ENCODE results near the gene LRRC32.

The LRRC32 gene

DNA sequence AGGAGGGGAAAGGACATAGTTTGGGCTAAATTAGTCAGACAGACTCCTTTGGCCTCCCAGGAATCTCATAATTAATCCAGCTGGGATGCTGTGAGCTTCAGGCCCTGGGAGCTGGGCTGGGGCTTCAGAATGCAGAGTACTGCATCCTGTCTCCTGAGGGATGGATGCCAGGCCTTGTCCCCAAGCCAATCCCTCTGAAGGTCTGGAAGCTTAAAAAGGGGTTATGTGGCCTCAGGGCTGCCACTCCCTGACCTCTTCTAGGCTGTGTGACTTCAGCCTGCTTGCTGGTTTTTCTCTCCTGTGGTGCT, 6.9 kb upstream of the LRRC32 start:
- no peak for DNase-seq

DNA sequence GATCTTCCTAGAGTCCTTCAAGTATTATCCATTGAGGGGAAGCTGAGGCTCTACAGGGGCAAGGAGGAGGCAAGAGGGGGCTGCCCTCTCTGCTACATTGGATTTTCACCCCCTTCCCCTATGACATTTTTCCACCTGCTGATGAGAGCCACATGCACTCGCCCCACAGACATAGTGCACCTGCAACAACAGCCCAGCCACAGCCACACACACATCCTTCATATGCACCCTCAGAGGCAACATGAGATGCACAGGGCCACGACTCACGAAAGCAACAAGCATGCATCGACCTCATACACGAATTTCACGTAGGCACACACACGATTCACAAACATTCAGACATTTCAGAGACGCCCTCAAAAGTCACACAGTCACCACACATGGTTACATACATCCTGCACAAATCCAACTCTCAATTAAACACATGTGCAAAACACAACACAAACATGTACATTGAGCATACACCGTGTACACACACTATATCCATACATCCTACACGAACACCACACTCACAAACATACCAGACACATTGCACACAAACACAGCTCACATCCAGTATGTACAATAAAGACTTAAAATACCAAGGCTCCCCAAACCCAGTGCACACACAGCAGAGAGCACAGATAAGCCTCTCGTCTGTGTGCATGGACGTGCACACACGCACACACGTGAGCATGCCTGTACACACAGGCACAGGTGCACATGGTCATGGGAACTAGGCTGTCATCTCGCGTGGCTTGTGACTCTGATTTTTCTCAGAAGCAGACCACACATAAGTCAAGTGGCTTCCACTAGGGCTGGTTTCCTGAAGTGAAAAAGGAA, 6.3 kb upstream of the LRRC32 start:
- DNase-seq = no peak

DNA sequence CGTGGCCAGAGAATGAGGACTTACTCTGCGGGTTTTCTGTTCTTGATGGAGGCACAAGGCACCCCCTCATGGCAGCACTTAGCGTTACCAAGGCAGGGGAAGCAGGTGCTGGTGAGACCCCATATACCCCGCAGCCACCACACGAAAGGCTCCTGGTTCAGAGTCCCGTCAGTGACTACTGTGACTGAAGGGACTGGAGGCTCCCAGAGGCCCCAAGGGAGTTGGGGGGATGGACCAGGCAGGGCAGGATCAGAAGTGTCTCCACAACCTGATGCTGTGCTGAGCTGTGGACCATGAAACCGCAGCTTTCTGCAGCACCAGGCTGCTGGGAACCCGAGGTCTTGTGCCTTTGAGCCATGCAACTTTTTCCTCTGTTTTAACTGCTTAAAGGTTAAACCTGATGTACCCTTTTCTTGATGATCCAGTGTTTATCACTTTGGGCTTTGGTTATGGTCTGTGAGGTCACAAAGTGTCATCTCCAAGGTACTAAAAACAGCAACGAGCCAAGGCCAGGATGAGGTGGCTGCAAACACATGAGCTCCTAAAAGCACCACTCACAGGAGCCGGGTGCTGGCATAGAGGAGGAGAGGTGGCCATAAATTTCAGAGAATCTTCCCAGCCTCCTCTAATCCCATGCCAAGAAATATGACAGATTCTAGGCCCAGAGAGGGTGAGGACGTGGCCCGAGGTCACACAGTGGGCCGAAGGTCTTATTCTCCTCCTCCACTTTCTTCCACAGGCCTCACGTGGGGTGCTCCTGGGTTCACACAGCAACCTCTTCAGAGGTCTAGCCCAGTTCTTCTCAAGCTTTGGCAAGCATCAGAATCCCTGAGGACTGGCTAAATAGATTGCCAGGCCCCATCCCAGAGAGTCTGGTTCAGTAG, 4.2 kb upstream of the LRRC32 start:
- DNase-seq = no peak

DNA sequence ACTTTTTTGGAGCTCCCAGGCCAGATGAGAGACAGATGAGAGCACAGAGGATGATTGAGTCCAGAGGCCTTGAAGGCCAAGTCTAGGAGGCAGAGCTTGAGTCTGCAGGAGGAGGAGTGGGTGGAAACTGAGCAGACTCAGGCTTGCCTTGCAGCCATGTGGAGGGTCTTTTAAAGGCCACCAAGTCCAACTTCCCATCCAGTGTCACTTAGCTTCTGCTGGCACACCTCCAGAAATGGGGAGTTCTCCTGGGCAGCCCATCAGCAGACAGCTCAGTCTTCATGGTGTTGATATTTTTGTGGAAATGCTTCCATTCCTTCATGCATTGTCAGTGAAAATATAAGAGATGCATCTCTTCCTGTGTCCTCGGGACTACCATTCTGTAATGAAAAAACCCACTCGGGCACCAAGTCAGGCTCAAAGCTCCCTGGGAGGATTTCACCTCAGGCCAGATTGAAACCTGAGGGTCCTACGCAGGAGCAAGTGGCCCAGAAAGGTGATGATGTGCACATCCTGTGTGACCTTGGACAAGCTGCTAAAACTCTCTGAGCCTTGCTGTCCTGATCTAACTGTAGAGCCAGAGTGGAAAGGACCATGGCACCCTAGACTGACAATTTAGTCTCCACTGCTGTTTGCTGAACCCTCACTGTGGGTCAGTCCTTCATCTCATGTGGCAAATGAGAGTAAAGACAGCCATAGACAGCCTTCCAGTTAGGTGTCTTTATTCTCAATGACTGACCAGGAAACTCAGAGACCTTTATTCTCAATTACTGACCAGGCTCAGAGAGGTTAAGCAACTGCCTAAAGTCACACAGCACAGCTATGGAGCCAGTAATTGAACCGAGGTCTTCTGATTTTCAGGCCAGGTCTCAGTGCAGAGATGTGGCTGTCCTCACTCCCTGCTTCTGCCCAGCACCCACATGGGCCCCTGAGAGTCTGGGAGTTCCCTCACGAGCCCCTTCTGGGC, 2.9 kb upstream of the LRRC32 start:
- no peak for DNase-seq

DNA sequence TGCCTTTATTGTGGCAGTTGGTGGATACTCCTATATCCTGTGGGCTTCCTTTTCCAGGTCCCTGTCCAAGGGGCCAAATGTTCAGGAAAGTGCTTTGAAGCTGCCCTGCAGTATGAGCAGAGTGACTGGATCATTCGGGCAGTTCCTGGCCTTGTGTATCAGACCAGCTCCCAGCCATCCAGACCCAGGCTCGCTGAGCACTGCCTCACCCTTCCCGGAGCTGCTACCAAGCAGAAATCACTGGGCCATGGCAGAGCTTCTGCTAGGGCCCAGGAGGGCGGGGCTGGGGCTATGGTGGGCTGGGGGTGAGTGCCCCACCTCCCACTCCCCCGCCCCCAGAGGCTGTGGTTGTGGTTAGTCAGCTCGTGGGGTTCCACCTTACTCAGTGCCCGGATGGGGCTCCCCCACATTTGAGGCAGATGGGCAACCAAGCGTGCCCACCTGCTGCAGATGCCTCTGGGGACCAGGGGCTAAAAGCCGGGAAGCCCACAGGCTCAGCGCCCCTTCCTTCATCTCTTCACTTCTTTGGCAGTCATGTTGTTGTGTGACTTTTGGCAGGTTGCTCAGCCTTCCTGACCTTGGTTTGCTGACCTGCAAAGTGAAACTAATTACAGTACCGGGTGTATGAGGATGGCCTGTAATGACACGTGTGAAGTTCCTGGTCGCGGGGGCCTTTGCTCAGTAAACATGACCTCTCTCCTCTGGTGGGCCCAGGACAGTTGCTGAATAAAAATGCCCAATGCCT, 2.1 kb upstream of the LRRC32 start:
- DNase-seq = peak; percentile 39

DNA sequence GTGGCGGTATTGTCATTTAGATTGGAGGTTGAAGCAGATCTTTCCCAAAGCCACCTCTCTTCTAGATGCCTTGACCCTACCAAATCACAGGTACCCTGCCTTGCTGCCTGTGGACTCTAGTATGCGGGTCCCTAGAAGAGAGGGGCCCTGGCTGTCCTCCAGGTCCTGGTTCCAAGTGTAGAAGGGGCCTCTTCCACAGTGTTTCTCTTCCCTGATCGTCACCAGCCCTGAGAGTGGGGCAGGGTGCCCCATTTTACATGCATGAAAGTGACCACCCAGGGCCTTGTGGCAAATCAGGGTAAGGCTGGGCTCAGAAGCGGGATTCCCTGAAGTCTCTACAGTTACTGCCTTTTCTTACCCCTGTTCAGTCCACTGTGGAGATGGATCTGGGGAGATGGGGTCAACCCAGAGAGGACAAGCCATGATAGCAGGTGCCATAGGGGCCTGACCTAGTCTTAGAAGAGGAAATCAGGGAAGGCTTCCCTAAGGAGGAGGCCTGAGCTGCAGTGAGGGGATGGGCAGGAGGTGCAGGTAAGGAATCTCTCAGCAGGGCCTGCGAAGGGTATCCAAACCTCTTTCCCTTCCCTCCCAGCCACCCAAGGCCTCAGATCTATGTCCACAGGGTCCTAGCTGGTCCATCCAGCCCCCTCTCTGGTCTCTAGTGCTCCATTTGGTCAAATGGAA, 1.2 kb upstream of the LRRC32 start:
- no peak for DNase-seq

DNA sequence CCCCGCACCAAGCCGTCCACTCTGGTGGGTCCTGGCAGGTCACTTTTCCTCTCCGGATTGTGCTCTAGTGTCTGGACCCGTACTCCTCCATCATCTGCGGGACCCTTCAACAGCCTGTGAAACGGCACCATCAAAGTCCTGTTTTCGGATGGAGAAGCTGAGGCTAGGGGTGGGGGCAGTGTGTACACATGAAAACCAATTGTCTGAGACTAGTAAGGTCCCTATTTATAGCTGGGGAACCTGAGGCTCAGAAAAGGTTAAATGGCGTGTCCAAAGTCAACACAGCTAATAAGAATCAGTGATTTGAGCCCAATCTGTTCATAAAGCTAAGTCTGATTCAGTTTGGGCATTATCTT, 668 bp upstream of the LRRC32 start:
- DNase-seq = no peak

DNA sequence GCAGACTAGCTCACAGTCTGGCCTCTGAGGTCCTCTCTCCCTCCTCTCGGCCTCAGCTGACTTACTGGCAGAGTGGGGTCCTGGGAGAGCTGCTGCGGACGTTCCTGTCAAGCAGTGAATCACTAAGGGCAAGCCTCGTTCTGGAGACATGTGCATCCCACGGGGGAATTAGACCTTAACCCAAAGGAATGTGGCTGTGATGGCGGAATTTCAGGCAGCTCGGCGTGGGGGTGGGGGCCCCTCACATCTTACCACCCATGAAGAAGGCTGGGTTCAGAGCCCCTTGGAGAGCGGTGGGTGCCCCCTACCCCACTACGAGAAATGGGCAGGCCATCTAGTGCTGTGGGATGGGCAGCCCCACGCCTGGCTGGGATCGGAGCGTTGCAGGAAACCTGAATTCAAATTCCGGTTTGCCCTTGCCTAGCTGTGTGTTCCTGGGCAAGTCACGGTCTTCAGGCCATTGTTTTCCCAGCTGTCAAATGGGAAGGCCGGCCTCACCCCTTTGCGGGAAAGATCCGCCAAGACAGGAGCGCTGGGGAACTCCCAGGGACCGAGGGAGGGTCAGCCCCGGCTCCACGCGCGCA, 554 bp downstream of the LRRC32 start:
- DNase-seq = no peak

DNA sequence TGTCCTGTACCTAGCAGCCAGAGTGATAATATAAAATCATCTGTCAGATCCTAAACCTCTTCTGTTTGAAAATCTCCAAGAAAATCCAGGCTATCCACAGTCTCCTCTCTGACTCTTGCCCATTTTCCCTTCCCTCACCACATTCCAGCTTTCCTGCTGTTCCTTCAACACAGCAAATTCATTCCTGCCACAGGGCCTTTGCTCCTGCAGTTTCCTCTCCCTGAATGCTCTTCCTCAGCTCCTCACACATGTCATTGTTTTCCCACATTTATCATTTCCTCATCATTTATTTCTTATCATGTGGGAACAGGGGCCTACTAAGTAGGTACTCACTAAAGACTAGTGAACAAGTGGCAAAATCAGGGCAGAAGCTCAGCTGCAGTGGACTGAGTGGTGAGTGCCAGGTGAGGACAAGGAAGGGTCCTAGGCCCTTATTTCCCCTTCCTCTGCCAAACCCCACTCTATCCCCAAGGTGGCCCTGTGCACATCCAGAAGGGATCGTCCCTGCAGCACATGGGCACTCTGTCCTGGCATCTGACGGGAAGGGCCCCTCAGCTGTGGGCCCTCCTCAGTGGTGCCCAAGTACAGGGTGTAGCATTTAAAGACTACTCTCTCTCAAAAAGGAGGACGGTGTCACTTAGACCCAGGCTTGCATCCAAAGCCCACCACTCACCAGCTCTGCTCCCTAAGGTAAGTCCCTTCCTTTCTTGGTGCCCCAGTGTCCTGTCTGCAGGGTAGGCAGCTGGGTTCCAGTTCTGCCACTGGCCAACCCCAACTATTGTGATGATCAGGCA, 2.0 kb downstream of the LRRC32 start:
- DNase-seq = no peak

DNA sequence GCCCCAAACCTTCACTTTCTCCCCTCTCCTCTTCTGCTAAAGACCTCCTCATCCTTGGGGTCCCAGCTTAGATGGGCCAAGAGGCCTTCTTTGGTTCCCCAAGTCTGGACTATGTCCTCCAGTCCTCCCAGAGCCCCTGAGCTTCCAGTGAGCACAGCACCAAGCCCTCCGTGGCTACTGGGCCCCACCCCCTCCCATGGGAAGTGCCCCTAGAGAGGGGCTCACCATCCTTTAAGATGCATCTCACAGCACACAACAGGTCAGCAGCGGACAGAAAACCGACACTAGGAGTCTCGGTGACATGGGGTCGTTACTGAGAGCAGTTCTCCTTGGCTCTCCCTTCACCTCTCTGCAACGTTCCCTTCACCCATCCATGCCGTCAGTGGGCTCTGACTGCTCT, 2.7 kb downstream of the LRRC32 start:
- no peak for DNase-seq

DNA sequence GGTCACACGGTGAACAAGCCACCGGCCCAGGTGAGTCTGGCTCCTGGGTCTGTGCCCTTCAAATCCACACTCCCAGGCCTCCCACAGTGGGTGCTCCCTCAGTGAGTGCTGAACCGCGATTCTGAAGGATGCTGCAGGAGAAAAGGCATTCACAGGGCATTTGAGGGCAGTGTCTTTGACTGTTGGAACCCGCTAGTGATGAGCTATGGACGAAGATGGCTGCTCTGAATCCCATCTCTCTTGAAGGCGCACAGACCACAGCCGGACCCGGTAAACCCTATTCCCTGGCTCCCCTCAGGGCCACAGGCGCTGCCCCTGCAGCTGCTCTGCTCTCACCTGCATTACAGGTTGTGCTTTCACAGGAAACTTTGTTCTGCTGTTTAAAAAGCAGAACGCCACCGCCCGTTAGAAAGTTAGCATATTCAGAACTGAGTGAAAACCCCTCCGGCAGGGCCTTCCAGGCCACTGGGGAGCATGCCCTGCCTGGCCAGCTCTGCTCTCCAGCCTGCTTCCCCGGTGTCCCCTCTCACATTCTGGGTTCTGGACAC, 3.2 kb downstream of the LRRC32 start:
- no peak for DNase-seq

DNA sequence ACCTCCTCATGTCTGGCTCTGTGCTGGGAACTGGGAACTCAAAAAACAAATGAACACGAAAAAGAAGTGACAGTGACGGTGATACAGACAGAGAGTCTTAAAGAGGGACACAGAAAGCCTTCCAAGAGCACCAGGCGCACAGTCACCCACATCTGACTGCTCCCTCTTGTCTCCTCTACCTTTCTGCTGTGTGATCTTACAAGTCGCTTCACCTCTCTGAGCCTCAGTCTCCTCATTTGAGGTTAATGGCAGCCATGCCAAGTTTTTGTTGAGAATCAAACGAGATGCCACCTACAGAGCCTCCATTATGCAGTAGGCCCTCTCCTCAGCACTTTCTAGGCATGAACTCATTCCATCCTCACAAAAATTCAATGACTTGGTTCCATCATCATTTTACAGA, 3.7 kb downstream of the LRRC32 start:
- DNase-seq = no peak

DNA sequence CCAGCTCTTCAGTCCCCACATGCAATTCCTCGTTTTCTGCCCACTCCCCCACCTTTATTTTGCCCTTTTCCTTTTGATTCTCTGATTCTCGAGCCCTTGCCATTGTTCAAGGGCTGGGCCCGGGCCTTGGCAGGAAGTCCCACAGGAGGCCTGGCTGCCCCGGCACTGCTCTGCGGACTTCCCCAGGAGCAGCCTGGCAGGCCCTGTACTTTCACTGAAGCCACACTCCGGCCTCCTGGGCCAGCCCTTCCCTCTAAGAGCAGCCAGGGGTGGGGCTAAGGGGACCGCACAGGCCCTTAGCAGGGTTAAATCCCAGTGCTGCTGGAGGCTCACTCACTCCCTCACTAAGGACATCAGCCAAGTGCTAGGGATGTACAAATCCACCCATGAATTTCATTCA, 4.1 kb downstream of the LRRC32 start:
- no peak for DNase-seq

DNA sequence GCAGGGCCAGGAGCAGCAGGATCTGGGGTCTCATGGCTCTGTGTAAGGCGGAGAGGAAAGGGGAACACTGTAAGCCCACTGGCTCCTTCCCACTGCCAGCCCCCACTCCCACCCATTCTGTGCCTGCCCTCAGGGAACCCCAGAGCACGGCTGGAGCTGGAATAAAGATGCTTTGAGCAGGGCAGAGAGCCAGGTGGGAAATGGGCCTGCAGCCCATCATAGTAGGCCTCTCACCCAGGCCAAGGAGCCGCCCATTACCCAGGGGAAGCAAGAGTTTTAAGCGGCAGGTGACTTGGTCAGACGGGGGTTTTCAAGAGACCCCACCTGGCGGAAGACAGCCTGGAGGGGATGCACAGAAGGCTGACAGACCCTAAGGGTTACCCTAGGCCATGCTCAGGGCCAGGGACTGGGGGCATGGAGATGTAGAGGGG, 4.6 kb downstream of the LRRC32 start:
- no peak for DNase-seq

DNA sequence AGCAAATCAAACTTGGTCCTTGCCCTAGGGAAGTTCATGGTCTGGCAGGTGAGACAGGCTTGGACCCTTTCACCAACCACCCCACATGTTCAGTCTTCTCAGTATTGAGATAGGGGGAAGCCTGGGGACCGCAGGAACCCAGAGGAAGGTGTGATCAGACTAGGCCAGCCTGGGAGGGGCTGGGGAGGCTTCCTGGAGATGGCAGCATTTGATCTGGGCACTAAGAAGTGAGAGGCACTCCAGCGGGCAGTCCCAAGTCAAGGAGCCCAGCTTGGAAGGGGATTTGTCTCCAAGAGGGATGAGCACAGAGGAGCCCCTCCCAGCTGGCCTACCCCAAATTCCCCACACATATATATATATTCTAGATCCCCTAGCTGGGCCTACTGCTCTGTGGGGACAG, 5.4 kb downstream of the LRRC32 start:
- no peak for DNase-seq

DNA sequence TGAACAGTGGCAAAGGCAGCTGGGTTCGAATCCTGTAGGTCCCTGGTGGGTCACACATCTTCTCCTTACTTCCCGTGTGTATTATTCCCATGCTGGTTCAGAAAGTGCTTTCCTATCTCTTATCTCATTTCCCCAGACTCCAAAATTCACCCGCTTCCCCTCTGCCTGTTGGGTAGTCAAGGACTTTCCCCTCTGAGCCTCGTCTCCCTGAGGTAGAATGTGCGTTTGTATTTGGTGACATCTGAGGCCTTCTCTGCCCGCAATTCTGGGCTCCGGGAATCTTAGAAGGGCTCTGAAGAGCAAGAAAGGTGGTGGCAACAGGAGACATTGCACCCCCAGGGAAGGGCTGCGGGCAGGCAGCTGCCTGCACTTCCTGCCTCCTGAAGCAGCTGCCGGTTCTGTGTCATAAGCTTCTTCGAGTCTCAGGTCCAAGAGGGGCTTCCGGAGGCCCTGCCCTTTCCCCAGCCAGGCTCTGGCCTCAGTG, 5.9 kb downstream of the LRRC32 start:
- peak; percentile 43 for DNase-seq

DNA sequence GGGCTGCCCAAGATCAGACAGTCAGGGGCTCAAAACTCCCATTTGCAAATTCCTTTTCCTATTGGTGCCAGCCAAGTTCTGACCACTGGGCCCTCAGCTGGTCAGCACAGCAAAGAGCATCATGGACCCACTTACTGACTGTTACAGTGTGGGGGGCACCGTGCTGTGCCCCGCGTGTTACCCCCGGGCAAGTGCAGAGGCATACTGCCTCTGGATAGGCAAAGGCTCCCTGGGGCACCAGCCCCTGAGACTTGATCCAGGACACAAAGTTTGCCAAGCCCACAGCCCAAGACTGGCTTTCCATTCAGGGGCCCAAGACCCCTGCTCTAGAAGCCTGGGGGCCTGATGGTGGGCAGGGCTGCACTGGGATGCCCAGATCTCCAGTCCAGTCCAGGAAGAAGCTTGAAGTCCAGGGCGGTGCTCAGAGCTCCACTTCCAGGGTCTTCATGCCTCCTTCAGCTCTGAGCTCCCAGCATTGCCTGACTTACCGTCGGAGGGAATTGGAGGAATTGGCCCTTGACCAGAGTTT, 6.6 kb downstream of the LRRC32 start:
- no peak for DNase-seq

DNA sequence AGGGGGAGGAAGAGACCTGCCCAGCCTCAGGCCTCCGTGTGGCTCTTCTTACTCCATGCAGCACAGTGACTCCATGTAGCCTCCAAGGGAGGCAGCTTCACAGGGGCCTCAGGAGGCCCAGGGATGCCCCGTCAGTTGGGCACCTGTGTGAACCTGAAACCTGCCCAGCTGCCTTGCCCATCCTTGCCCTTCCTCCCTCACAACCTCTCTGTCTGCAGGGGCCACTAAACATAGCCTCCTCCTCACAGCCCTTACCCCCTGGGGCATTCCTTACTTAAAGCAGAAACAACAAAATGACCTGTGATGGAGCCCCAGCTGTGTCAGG, 7.1 kb downstream of the LRRC32 start:
- DNase-seq = no peak

DNA sequence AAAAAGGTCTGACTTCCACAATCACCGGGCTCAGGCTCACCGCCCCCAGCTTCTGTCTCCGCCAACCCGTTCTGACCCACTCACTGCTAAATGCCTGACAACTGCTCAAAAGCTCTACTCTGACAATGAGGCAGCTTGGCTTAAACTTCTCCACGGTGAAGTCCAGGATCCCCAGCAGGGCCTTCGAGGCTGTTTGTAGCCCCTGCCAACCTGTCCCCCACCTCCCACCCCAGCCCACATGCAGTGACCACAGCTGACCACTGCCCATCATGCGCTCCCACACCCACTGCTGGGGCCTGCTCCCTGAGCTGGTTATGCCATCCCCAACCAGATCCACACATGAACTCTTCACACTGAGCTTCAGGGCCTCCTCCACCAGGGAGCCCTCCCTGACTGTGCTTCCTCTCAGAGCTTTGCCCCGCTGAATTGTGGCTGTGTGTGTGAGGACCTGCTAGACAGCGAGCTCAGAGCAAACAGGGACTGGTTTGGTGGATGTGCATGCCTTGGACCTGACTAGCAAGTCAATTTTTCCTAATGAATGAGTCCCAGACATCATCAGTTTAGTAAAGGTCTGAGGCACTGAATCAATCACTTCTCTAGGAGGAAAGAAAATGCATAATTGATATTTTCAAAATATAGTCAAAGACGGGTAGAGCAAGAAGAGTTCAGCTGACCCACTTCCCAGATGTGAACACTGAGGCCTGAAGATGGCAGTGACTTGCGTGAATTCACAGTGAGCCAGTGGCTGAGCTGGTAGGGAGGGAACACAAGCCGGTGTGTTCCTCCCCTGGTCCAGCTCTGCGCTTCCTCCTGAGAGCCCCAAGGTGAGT, 7.7 kb downstream of the LRRC32 start:
- no peak for DNase-seq

All from activated CD4-positive, alpha-beta T cell treated with anti-CD3 and anti-CD28 coated beads, Interleukin-10, Interleukin-2, amounts not matched to agents 100 ng/mL and 50 ng/mL, durations not matched to agents 16 hours and 8 hours (primary cell).